GM15510 (cell line): ENCODE measurements around the gene F12.

Source experiments
- POLR2A ChIP-seq: IDR thresholded peaks from 3 replicates; pipeline ENCODE4 v1.6.1; 2011; ENCODE audit warnings: borderline replicate concordance; ENCODE audit not compliant: insufficient read length; ENCODE audit errors: extremely low read depth

Gene F12

GRCh38 chr5:177414481-177414880 lies 5.1 kb upstream of the F12 start:
- TF ChIP-seq POLR2A: no peak

GRCh38 chr5:177412603-177413233 lies 3.4 kb upstream of the F12 start:
- no peak for TF ChIP-seq POLR2A

- no peak for TF ChIP-seq POLR2A
These were observed 1.2 kb upstream of the F12 start for GRCh38 chr5:177410575-177410974.

- no peak for TF ChIP-seq POLR2A
These were observed 3.6 kb downstream of the F12 start for GRCh38 chr5:177405805-177406204.

- TF ChIP-seq POLR2A: no peak
These were observed 4.1 kb downstream of the F12 start for GRCh38 chr5:177405312-177405711.

- TF ChIP-seq POLR2A: no peak
These were observed 4.7 kb downstream of the F12 start for GRCh38 chr5:177404641-177405179.

GRCh38 chr5:177403792-177404640 lies 5.3 kb downstream of the F12 start:
- peak; percentile 33 for TF ChIP-seq POLR2A

GRCh38 chr5:177403102-177403791 lies 6.1 kb downstream of the F12 start:
- TF ChIP-seq POLR2A: no peak

GRCh38 chr5:177402271-177403043 lies 6.9 kb downstream of the F12 start:
- no peak for TF ChIP-seq POLR2A

- TF ChIP-seq POLR2A: no peak
These were observed 9.1 kb downstream of the F12 start, which contains the start of gene PFN3 for GRCh38 chr5:177399997-177400868. Gene PFN3, minus strand, starts transcription at chr5:177400661. Its CDS starts 85 bp downstream, at chr5:177400576.

GRCh38 chr5:177397875-177398390 lies 11.4 kb downstream of the F12 start:
- TF ChIP-seq POLR2A: no peak

GRCh38 chr5:177396807-177397206 lies 12.6 kb downstream of the F12 start:
- TF ChIP-seq POLR2A: no peak

- TF ChIP-seq POLR2A: no peak
These were observed 13.3 kb downstream of the F12 start for GRCh38 chr5:177396078-177396477.

GRCh38 chr5:177393990-177394389 lies 15.4 kb downstream of the F12 start:
- TF ChIP-seq POLR2A: no peak

GRCh38 chr5:177393206-177393765 lies 16.1 kb downstream of the F12 start:
- no peak for TF ChIP-seq POLR2A
